ENCODE data around the gene CHD2. TPM values are rescaled to one million over a fixed set of nuclear protein-coding genes. Genes with fewer than 3 reads are reported as not detected.
A peak's percentile ranks its signal among the peaks of the same experiment; 100 is the strongest.

The CHD2 gene
- polyA plus RNA-seq, 4 donors: 29.2 to 75.5 (median 32.2) TPM

GRCh38 chr15:93073465-93073952 is 173.4 kb downstream of the CHD2 start:
- Histone ChIP-seq H3K36me3 (ENCODE audit: control insufficient read depth in 3 of 3, insufficient read depth in 2 of 3, low read depth in 1 of 3, low read length in 3 of 3) (no peaks in the 10 kb centered on the region), H3K27ac (ENCODE audit: low read depth in 1 of 3, low read length in 2 of 3) (peak overlapping the region in 1 of 3 donors; percentile 27), H3K9me3 (ENCODE audit: control insufficient read depth in 2 of 2, insufficient read depth in 1 of 2, low read depth in 1 of 2, low read length in 1 of 2) (no peaks in the 10 kb centered on the region), H3K4me1 (ENCODE audit: control insufficient read depth in 3 of 3, insufficient read depth in 2 of 3, low read depth in 1 of 3, low read length in 2 of 3) (peaks cover 0 to 4% (median 0%) of the 10 kb centered on the region in 3 donors), H3K4me3 (ENCODE audit: low read depth in 1 of 3, low read length in 3 of 3) (peak overlapping the region in 1 of 3 donors; percentile 21), H3K27me3 (ENCODE audit: control insufficient read depth in 3 of 3, insufficient read depth in 3 of 3, low read length in 3 of 3) (peaks cover 3 to 44% (median 29%) of the 10 kb centered on the region in 3 donors)
- no peak for FAIRE-seq
- DNase-seq: no peak
- WGBS, 3 donors: 39 to 41% (median 40%) methylated on average over 29 to 30 of the region's 30 CpGs

GRCh38 chr15:93074599-93074998 is 174.5 kb downstream of the CHD2 start:
- FAIRE-seq: no peak
- H3K27me3 ChIP-seq (ENCODE audit: control insufficient read depth in 3 of 3, insufficient read depth in 3 of 3, low read length in 3 of 3): peaks cover 3 to 44% (median 29%) of the 10 kb centered on the region in 3 donors
- H3K4me1 ChIP-seq (ENCODE audit: control insufficient read depth in 3 of 3, insufficient read depth in 2 of 3, low read depth in 1 of 3, low read length in 2 of 3): peaks cover 0 to 4% (median 0%) of the 10 kb centered on the region in 3 donors
- 73 to 83% (median 76%) methylated on average over 13 of the region's 13 CpGs for WGBS, 3 donors
- no peak overlapping the region for H3K27ac ChIP-seq (ENCODE audit: low read depth in 1 of 3, low read length in 2 of 3)
- no peaks in the 10 kb centered on the region for H3K9me3 ChIP-seq (ENCODE audit: control insufficient read depth in 2 of 2, insufficient read depth in 1 of 2, low read depth in 1 of 2, low read length in 1 of 2)
- H3K36me3 ChIP-seq (ENCODE audit: control insufficient read depth in 3 of 3, insufficient read depth in 2 of 3, low read depth in 1 of 3, low read length in 3 of 3): no peaks in the 10 kb centered on the region
- H3K4me3 ChIP-seq (ENCODE audit: low read depth in 1 of 3, low read length in 3 of 3): no peak overlapping the region
- DNase-seq: no peak

- no peak for FAIRE-seq
- Histone ChIP-seq H3K36me3 (ENCODE audit: control insufficient read depth in 3 of 3, insufficient read depth in 2 of 3, low read depth in 1 of 3, low read length in 3 of 3) (no peaks in the 10 kb centered on the region), H3K9me3 (ENCODE audit: control insufficient read depth in 2 of 2, insufficient read depth in 1 of 2, low read depth in 1 of 2, low read length in 1 of 2) (no peaks in the 10 kb centered on the region), H3K27ac (ENCODE audit: low read depth in 1 of 3, low read length in 2 of 3) (no peak overlapping the region), H3K4me1 (ENCODE audit: control insufficient read depth in 3 of 3, insufficient read depth in 2 of 3, low read depth in 1 of 3, low read length in 2 of 3) (peaks cover 0 to 4% (median 0%) of the 10 kb centered on the region in 3 donors), H3K4me3 (ENCODE audit: low read depth in 1 of 3, low read length in 3 of 3) (no peak overlapping the region), H3K27me3 (ENCODE audit: control insufficient read depth in 3 of 3, insufficient read depth in 3 of 3, low read length in 3 of 3) (peaks cover 3 to 38% (median 26%) of the 10 kb centered on the region in 3 donors)
- WGBS, 3 donors: 71 to 85% (median 78%) methylated on average over 1 of the region's 1 CpG
- no peak for DNase-seq
These were observed 176.1 kb downstream of the CHD2 start for GRCh38 chr15:93076217-93076616.

GRCh38 chr15:93076875-93077274 is 176.8 kb downstream of the CHD2 start:
- 70 to 87% (median 73%) methylated on average over 5 of the region's 5 CpGs for WGBS, 3 donors
- peaks cover 0 to 4% (median 0%) of the 10 kb centered on the region in 3 donors for H3K4me1 ChIP-seq (ENCODE audit: control insufficient read depth in 3 of 3, insufficient read depth in 2 of 3, low read depth in 1 of 3, low read length in 2 of 3)
- no peaks in the 10 kb centered on the region for H3K9me3 ChIP-seq (ENCODE audit: control insufficient read depth in 2 of 2, insufficient read depth in 1 of 2, low read depth in 1 of 2, low read length in 1 of 2)
- no peak for FAIRE-seq
- H3K36me3 ChIP-seq (ENCODE audit: control insufficient read depth in 3 of 3, insufficient read depth in 2 of 3, low read depth in 1 of 3, low read length in 3 of 3): no peaks in the 10 kb centered on the region
- H3K27ac ChIP-seq (ENCODE audit: low read depth in 1 of 3, low read length in 2 of 3): no peak overlapping the region
- H3K27me3 ChIP-seq (ENCODE audit: control insufficient read depth in 3 of 3, insufficient read depth in 3 of 3, low read length in 3 of 3): peaks cover 3 to 31% (median 20%) of the 10 kb centered on the region in 3 donors
- no peak for DNase-seq
- no peak overlapping the region for H3K4me3 ChIP-seq (ENCODE audit: low read depth in 1 of 3, low read length in 3 of 3)

Other genes starting within 250 kb of the CHD2 start
- gene FAM174B, start 244.5 kb upstream of the CHD2 start, polyA plus RNA-seq: 10 to 100 TPM in 1 of 4 donors, 1 to 10 TPM in 3; 1.8 to 14.6 (median 5.6) TPM
- gene RGMA, start 188.9 kb downstream of the CHD2 start, polyA plus RNA-seq: 10 to 100 TPM in 1 of 4 donors, 1 to 10 TPM in 2, not detected in 1; 1.1 to 15.2 (median 2.1) TPM